ENCODE data around the gene ZSWIM4. TPM values are rescaled to one million over a fixed set of nuclear protein-coding genes. Genes with fewer than 3 reads are reported as not detected.

ZSWIM4 gene
- polyA plus RNA-seq, 1 of the 3 experiments (the other 2 are of a cell fraction) = 4.7 TPM

GRCh38 chr19:13850910-13851733 lies 55.9 kb downstream of the ZSWIM4 start:
- ChIA-PET CTCF (interaction anchor here (1.4 to 5.9 kb wide), 2 partner anchors 12 to 67 kb away, joined by 5 to 51 read pairs; no protein-coding TSS in a partner anchor), POLR2A (no interaction called here)
- WGBS (ENCODE audit: low lambda C conversion rate) = 5% methylated on average over 17 of the region's 26 CpGs
- no peaks in the 10 kb centered on the region for H3K36me3 ChIP-seq (replicated peaks in 1 of 2; ENCODE audit: control insufficient read depth in 1 of 2, insufficient read depth in 2 of 2, low read length in 1 of 2)
- H3K4me2 ChIP-seq = peak overlapping the region; percentile 89
- peak overlapping the region in 1 of 2 experiments; percentile 53; a peak in 3 of 4 replicates for H3K4me3 ChIP-seq (ENCODE audit: low read depth in 2 of 2, low read length in 1 of 2)
- H3K27ac ChIP-seq (ENCODE audit: low read depth in 2 of 2, low read length in 1 of 2) = peak overlapping the region; percentile 85 to 100
- H4K20me1 ChIP-seq (ENCODE audit: insufficient read depth) = no peaks in the 10 kb centered on the region
- peak overlapping the region; percentile 96 for H3K9ac ChIP-seq
- peaks cover 25 to 32% of the 10 kb centered on the region in 2 experiments; a peak in 3 of 4 replicates for H3K4me1 ChIP-seq (ENCODE audit: control insufficient read depth in 1 of 2, insufficient read depth in 2 of 2, low read depth in 1 of 2, low read length in 1 of 2)
- H3K27me3 ChIP-seq (ENCODE audit: insufficient read depth) = no peaks in the 10 kb centered on the region
- H2AFZ ChIP-seq (ENCODE audit: low read depth) = no peak overlapping the region
- DNase-seq = peak; percentile 42
- peaks cover 65% of the 10 kb centered on the region for H3F3A ChIP-seq (replicated peaks; ENCODE audit: insufficient read depth)
- H3K79me2 ChIP-seq (ENCODE audit: insufficient read depth) = peaks cover 17% of the 10 kb centered on the region
- no peaks in the 10 kb centered on the region for H3K9me3 ChIP-seq
- no peaks in the 10 kb centered on the region for H3K9me2 ChIP-seq
- TF ChIP-seq IRF3 (IDR thresholded peaks at IDR 0.05; ENCODE audit: low read depth, low read length) = no peak
- peak; percentile 91 for TF ChIP-seq NFIC (IDR thresholded peaks at IDR 0.05; ENCODE audit: borderline replicate concordance)
- peak; percentile 88; the same call in 1 of the 2 replicates for TF ChIP-seq RXRA (IDR thresholded peaks at IDR 0.05; ENCODE audit: borderline replicate concordance, low read depth)
- TF ChIP-seq RAD21 (IDR thresholded peaks at IDR 0.05; ENCODE audit: low read length) = no peak
- TF ChIP-seq PBX3 (IDR thresholded peaks at IDR 0.05) = peak; percentile 64
- peak; percentile 94 for TF ChIP-seq TCF12 (IDR thresholded peaks at IDR 0.05)
- TF ChIP-seq SIN3A (IDR thresholded peaks at IDR 0.05; ENCODE audit: borderline replicate concordance, low read depth, low read length) = peak; percentile 43; the same call in 1 of the 2 replicates
- TF ChIP-seq TEAD4 (IDR thresholded peaks at IDR 0.05; ENCODE audit: borderline replicate concordance, insufficient read depth) = peak; percentile 98
- no peak for TF ChIP-seq GATA2 (CRISPR knock-in tag; IDR thresholded peaks at IDR 0.05)
- no peak for TF ChIP-seq SMC3 (IDR thresholded peaks at IDR 0.05; ENCODE audit: low read depth, low read length)
- no peak for TF ChIP-seq RFX5 (IDR thresholded peaks at IDR 0.05; ENCODE audit: low read length)
- TF ChIP-seq, protein P1, sequence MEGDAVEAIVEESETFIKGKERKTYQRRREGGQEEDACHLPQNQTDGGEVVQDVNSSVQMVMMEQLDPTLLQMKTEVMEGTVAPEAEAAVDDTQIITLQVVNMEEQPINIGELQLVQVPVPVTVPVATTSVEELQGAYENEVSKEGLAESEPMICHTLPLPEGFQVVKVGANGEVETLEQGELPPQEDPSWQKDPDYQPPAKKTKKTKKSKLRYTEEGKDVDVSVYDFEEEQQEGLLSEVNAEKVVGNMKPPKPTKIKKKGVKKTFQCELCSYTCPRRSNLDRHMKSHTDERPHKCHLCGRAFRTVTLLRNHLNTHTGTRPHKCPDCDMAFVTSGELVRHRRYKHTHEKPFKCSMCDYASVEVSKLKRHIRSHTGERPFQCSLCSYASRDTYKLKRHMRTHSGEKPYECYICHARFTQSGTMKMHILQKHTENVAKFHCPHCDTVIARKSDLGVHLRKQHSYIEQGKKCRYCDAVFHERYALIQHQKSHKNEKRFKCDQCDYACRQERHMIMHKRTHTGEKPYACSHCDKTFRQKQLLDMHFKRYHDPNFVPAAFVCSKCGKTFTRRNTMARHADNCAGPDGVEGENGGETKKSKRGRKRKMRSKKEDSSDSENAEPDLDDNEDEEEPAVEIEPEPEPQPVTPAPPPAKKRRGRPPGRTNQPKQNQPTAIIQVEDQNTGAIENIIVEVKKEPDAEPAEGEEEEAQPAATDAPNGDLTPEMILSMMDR (IDR thresholded peaks at IDR 0.05) = no peak
- TF ChIP-seq, protein P2, sequence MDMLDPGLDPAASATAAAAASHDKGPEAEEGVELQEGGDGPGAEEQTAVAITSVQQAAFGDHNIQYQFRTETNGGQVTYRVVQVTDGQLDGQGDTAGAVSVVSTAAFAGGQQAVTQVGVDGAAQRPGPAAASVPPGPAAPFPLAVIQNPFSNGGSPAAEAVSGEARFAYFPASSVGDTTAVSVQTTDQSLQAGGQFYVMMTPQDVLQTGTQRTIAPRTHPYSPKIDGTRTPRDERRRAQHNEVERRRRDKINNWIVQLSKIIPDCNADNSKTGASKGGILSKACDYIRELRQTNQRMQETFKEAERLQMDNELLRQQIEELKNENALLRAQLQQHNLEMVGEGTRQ (IDR thresholded peaks at IDR 0.05; ENCODE audit: borderline replicate concordance, low read depth, low read length) = no peak
- no peak for TF ChIP-seq RCOR1 (IDR thresholded peaks at IDR 0.05; ENCODE audit: low read length)
- TF ChIP-seq CHD2 (IDR thresholded peaks at IDR 0.05; ENCODE audit: low read length, partially characterized antibody) = no peak
- TF ChIP-seq POLR2AphosphoS5 (IDR thresholded peaks at IDR 0.05; ENCODE audit: low read depth, low read length) = peak; percentile 75
- TF ChIP-seq, protein P3, sequence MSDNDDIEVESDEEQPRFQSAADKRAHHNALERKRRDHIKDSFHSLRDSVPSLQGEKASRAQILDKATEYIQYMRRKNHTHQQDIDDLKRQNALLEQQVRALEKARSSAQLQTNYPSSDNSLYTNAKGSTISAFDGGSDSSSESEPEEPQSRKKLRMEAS (IDR thresholded peaks at IDR 0.05; ENCODE audit: low read depth) = peak; percentile 63; the same call in 1 of the 2 replicates
- TF ChIP-seq ELF1 (IDR thresholded peaks at IDR 0.05) = peak; percentile 47; the same call in 1 of the 2 replicates
- TF ChIP-seq JUND (IDR thresholded peaks at IDR 0.05) = peak; percentile 100
- TF ChIP-seq USF1 (IDR thresholded peaks at IDR 0.05; ENCODE audit: borderline replicate concordance, low read depth) = 0 out of 2 replicates have a peak, but pooled peaks have one; percentile 5
- TF ChIP-seq REST (IDR thresholded peaks at IDR 0.05; ENCODE audit: low read depth, low read length) = peak; percentile 59; the same call in 1 of the 2 replicates
- no peak for TF ChIP-seq EZH2phosphoT487 (IDR thresholded peaks at IDR 0.05; ENCODE audit: borderline replicate concordance, low read depth)
- TF ChIP-seq FOXJ3 (CRISPR knock-in tag; IDR thresholded peaks at IDR 0.05) = no peak

Data from SK-N-SH (cell line).